Muscle of leg (tissue), 11 donors: Measurements from ENCODE around the gene UBASH3A. TPM values are rescaled to one million over a fixed set of nuclear protein-coding genes. Genes with fewer than 3 reads are reported as not detected.
"Not testable (repeated sequence)": the region's sequence is repeated elsewhere in the genome, so short reads cannot be mapped to it uniquely, and the experiment has no call there.

ENCODE experiments used
- DNase-seq: peaks from one replicate; pipeline ENCODE4 v3.0.0; 2013
- H3K27ac ChIP-seq: one replicate; pipeline ENCODE4 v1.5.1; 2013; ENCODE audit warnings: mild to moderate bottlenecking, low read length, control low read depth
- H3K27me3 ChIP-seq: one replicate; pipeline ENCODE4 v1.6.1; 2013; ENCODE audit warnings: low read length; ENCODE audit not compliant: control insufficient read depth, insufficient read depth
- H3K36me3 ChIP-seq: one replicate; pipeline ENCODE4 v1.6.1; 2013; ENCODE audit warnings: low read length; ENCODE audit not compliant: control insufficient read depth, insufficient read depth
- H3K4me1 ChIP-seq: one replicate; pipeline ENCODE4 v1.6.1; 2013; ENCODE audit warnings: low read length; ENCODE audit not compliant: control insufficient read depth, insufficient read depth
- H3K4me3 ChIP-seq: one replicate; pipeline ENCODE4 v1.5.1; 2013; ENCODE audit warnings: low read length, control low read depth
- H3K9me3 ChIP-seq: replicated peaks from 2 replicates; pipeline ENCODE4 v1.6.1; 2013; ENCODE audit warnings: low read depth, low read length; ENCODE audit not compliant: control insufficient read depth
- WGBS: methylation state at CpG from one replicate; pipeline ENCODE4 v1.1.5; 2013; ENCODE audit warnings: missing lambda C conversion rate; ENCODE audit not compliant: insufficient coverage; 5-methylcytosine and 5-hydroxymethylcytosine counted together
- polyA plus RNA-seq, 8 donors: library from polyadenylated mRNA; unstranded; fragments of 120-200 nt; gene quantifications; one replicate each; pipeline versions ENCODE4 v1.2.1 to v1.2.3, GENCODE V29; 2013; ENCODE audit warnings: inconsistent platforms in 1 of 8, low replicate concordance in 1 of 8; ENCODE audit not compliant: insufficient read length in 8 of 8, insufficient read depth in 1 of 8
- total RNA-seq: library from RNA; stranded (reverse); fragments of 120-200 nt; gene quantifications from one replicate; pipeline ENCODE4 v1.2.4, GENCODE V29; 2013

UBASH3A gene
- total and polyA plus RNA-seq, 9 donors: 0.04 to 0.09 (median 0.08) TPM; not detected in 5

- not testable (repeated sequence) for H3K27ac ChIP-seq, H3K4me1 ChIP-seq, DNase-seq, H3K4me3 ChIP-seq, H3K36me3 ChIP-seq, H3K9me3 ChIP-seq
- WGBS: no CpG with 5 or more reads among the region's 5 CpGs
- peaks cover 14% of the 10 kb centered on the region for H3K27me3 ChIP-seq
Measured at GRCh38 chr21:42408718-42409117, 5.0 kb downstream of the UBASH3A start.

DNA sequence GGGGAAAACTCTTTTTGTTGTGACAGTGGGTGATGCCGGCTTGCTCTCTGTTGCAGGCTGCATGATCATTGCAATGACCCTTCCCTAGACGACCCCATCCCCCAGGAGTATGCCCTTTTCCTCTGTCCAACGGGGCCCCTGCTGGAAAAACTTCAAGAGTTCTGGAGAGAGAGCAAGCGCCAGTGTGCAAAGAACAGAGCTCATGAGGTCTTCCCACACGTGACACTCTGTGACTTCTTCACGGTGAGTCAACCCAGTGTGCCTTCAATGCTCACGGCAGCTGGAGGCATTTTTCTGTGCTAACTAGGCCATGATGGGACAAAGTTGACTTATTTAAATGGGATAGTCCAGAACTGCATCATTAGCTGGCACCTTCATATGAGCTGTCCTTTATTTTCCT lies 5.7 kb downstream of the UBASH3A start:
- no peak for DNase-seq
- no peaks in the 10 kb centered on the region for H3K36me3 ChIP-seq
- peaks cover 14% of the 10 kb centered on the region for H3K27me3 ChIP-seq
- 70% methylated on average over 5 of the region's 7 CpGs for WGBS
- H3K4me1 ChIP-seq: no peaks in the 10 kb centered on the region
- no peaks in the 10 kb centered on the region for H3K9me3 ChIP-seq
- no peak overlapping the region for H3K4me3 ChIP-seq
- no peak overlapping the region for H3K27ac ChIP-seq

GRCh38 chr21:42411197-42411869 lies 7.6 kb downstream of the UBASH3A start:
- no peak for DNase-seq
- peaks cover 17% of the 10 kb centered on the region for H3K27me3 ChIP-seq

DNA sequence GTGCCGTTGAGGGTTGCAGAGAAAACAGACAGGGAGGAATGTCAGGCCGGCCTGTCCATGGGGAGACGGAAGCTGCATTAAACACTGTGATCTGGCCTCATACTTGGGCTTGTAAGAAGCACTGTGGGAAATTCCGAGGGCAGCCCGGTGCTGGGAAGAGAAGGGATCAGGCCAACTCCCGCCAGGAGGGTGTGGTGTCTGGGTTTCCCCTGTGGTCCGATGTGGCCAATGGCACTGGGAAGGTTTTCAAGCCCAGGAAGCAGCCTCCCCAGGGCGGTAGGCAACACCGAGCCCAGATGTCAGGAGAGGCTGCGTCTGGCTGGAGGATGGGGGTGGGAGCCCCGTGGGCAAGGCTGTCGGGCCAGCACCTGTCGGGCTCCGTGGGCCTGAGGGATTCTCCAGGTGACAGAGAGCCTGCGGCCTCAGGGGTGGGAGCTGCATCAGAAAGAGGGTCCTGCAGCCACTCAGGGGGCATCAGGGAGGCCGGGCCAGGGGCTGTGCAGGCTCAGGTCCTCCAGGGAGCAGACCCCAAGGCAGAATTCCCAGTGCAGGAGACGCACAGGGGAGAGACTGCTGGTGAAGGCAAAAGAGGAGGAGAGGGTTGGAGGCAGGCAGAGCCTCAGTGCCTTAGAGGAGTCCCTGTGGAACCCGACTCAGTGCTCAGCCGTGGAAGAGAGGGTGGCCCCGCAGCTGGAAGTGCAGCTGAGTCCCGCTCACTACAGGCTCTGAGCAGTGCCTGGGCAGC lies 8.4 kb downstream of the UBASH3A start:
- WGBS: 33% methylated on average over 21 of the region's 21 CpGs
- Histone ChIP-seq H3K4me1 (peaks cover 11% of the 10 kb centered on the region), H3K4me3 (no peak overlapping the region), H3K27me3 (peaks cover 17% of the 10 kb centered on the region), H3K36me3 (no peaks in the 10 kb centered on the region), H3K9me3 (no peaks in the 10 kb centered on the region), H3K27ac (no peak overlapping the region)
- DNase-seq: no peak

More at GRCh38 chr21:42411197-42411869, 7.6 kb downstream of the UBASH3A start:
- H3K36me3 ChIP-seq: no peaks in the 10 kb centered on the region
- H3K4me3 ChIP-seq: no peak overlapping the region
- 65% methylated on average over 3 of the region's 7 CpGs for WGBS
- H3K27ac ChIP-seq: no peak overlapping the region
- H3K9me3 ChIP-seq: no peaks in the 10 kb centered on the region
- H3K4me1 ChIP-seq: peaks cover 11% of the 10 kb centered on the region

DNA sequence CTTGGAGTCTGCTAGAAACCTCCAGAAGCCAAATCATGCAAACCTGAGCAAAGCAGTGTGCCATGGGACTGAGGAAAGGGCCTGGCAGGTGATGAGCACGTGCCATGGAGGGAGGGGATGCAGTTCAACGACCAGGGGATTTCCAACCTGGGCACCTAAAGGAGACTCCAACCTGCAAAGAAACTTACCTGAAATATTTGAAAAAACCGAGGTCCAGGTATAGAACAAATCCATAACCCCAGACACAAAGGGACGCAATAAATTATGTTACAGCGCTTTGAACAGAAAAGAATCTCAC lies 8.9 kb downstream of the UBASH3A start:
- Histone ChIP-seq H3K36me3 (no peaks in the 10 kb centered on the region), H3K4me3 (no peak overlapping the region), H3K9me3 (no peaks in the 10 kb centered on the region), H3K27ac (no peak overlapping the region), H3K27me3 (peaks cover 14% of the 10 kb centered on the region), H3K4me1 (peaks cover 11% of the 10 kb centered on the region)
- DNase-seq: no peak
- no CpG with 5 or more reads among the region's 5 CpGs for WGBS

- peaks cover 11% of the 10 kb centered on the region for H3K4me1 ChIP-seq
- no peaks in the 10 kb centered on the region for H3K9me3 ChIP-seq
- WGBS: 64% methylated on average over 14 of the region's 14 CpGs
- H3K27me3 ChIP-seq: peaks cover 14% of the 10 kb centered on the region
- no peak overlapping the region for H3K4me3 ChIP-seq
- H3K36me3 ChIP-seq: no peaks in the 10 kb centered on the region
- no peak for DNase-seq
- H3K27ac ChIP-seq: no peak overlapping the region
Measured at GRCh38 chr21:42413093-42413492, 9.4 kb downstream of the UBASH3A start.

- Histone ChIP-seq H3K27me3 (peaks cover 14% of the 10 kb centered on the region), H3K4me3 (no peak overlapping the region), H3K9me3 (no peaks in the 10 kb centered on the region), H3K27ac (no peak overlapping the region), H3K36me3 (no peaks in the 10 kb centered on the region), H3K4me1 (peaks cover 11% of the 10 kb centered on the region)
- DNase-seq: no peak
- WGBS: no CpG with 5 or more reads among the region's 4 CpGs
Measured at GRCh38 chr21:42413500-42413899, 9.8 kb downstream of the UBASH3A start.

DNA sequence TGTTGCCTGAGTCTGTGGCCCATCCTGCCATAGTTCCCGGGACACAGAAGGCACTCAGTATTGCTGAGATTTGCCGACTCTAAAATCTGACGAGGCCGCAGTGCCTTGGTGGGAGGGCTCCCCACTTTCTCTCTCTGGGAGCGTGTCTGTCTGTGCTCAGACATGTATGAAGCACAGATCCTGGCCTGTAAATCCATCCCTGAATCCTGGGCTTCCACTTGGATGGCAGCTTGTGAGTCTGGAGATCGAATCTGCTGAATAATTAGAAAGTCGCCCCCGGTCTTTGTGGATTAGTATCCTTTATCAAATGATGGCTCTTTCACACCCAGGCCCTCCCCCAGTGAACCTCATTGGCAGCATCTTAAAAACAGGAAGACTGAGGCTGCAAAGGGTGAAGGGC lies 10.4 kb downstream of the UBASH3A start:
- Histone ChIP-seq H3K27ac (no peak overlapping the region), H3K4me3 (no peak overlapping the region), H3K36me3 (no peaks in the 10 kb centered on the region), H3K4me1 (peaks cover 11% of the 10 kb centered on the region), H3K9me3 (no peaks in the 10 kb centered on the region), H3K27me3 (peaks cover 14% of the 10 kb centered on the region)
- 90% methylated on average over 5 of the region's 8 CpGs for WGBS
- no peak for DNase-seq

- Histone ChIP-seq H3K27me3 (peaks cover 14% of the 10 kb centered on the region), H3K4me3 (no peak overlapping the region), H3K27ac (no peak overlapping the region), H3K9me3 (no peaks in the 10 kb centered on the region), H3K36me3 (no peaks in the 10 kb centered on the region), H3K4me1 (peaks cover 11% of the 10 kb centered on the region)
- no peak for DNase-seq
- 91% methylated on average over 8 of the region's 8 CpGs for WGBS
Measured at GRCh38 chr21:42414553-42414927, 10.8 kb downstream of the UBASH3A start.

DNA sequence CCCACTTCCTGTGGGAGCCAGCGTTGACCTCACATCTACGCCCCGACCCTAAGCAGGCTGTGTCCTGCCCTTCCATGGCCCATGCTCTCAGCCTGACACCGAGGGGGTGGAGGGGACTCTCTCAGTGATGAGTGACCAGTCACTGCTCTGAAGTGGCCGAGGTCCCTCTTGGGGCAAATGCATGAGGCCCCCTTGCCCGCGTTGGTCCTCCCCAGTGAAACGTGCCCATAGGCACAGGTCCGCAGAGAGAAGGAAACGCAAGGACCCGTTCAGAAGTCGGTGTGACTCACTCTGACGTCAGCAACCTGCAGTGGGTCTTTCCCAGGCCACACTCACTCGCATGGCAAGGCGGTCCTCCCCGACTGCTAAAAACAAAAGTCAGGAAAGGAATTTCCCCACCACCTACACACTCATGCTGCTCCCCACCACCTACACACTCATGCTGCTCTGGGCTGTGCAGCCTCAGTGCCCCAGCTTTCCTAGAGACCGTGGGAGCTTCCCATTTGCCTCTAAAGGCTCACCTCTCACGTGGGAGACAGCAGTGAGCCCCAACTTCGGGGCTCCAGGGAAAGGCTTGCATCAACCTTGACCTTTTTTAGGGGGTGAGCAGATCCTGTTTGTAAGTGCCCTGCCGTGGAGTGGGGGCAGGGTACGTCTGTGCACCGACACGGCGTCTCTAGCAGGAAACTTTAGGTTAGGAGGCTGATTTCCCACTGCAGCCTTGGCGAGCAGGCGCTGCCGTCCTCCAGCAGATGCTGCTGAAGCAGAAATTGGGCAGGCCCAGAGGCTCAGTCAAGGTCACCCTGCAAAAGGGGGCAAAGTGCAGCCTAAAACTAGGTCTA lies 11.4 kb downstream of the UBASH3A start:
- WGBS: 47% methylated on average over 26 of the region's 27 CpGs
- H3K27ac ChIP-seq: no peak overlapping the region
- no peaks in the 10 kb centered on the region for H3K36me3 ChIP-seq
- peaks cover 11% of the 10 kb centered on the region for H3K4me1 ChIP-seq
- no peak for DNase-seq
- no peaks in the 10 kb centered on the region for H3K9me3 ChIP-seq
- no peak overlapping the region for H3K4me3 ChIP-seq
- peaks cover 14% of the 10 kb centered on the region for H3K27me3 ChIP-seq
